GM12801 (cell line): Measurements from ENCODE around the gene CCNY.

ENCODE experiments used
- TF ChIP-seq, protein P1 (sequence below): IDR thresholded peaks from one replicate; pipeline ENCODE4 v1.5.1; 2011; ENCODE audit warnings: control low read depth; ENCODE audit not compliant: insufficient read length; ENCODE audit errors: extremely low read depth

CCNY gene

DNA sequence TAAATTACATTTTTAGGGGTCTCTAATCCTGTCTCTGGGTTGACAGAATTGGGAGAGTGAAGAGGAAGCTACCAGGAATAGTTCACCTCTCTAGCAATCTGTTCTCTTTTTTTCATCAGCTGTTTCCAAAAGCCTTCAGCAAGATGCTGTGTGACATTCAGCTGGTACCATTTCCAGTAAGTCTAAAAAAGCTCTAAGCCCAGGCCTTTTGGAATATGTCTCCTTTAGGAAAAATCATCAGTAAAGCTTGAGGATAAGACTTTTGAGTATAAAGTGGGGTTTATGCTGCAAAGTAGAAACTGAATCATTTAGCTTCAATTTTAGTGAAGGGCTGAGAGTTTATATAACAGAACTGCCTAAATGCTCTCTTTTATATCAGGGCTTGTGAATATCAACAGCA lies 81.5 kb downstream of the CCNY start:
- TF ChIP-seq, protein P1, sequence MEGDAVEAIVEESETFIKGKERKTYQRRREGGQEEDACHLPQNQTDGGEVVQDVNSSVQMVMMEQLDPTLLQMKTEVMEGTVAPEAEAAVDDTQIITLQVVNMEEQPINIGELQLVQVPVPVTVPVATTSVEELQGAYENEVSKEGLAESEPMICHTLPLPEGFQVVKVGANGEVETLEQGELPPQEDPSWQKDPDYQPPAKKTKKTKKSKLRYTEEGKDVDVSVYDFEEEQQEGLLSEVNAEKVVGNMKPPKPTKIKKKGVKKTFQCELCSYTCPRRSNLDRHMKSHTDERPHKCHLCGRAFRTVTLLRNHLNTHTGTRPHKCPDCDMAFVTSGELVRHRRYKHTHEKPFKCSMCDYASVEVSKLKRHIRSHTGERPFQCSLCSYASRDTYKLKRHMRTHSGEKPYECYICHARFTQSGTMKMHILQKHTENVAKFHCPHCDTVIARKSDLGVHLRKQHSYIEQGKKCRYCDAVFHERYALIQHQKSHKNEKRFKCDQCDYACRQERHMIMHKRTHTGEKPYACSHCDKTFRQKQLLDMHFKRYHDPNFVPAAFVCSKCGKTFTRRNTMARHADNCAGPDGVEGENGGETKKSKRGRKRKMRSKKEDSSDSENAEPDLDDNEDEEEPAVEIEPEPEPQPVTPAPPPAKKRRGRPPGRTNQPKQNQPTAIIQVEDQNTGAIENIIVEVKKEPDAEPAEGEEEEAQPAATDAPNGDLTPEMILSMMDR = no peak

DNA sequence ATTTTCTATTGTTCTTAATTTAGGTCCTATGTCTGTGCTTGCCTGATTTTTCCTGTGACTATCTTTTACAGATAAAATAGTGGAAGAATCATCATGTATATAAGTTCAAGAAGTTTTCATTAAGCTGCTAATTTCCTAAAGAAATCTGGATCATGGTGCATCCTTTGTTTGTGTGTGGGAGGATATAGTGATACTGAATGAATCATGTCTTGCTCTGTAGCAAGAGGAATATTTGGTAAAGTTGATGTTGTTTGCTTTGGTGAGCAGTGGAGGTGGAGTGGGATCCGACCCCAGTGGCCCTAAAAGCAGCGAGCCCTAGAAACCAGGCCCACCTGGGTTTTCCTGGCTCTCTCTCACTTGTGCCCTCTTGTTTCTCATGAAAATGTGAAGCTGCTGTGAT lies 83.7 kb downstream of the CCNY start:
- TF ChIP-seq, protein P1 = no peak

DNA sequence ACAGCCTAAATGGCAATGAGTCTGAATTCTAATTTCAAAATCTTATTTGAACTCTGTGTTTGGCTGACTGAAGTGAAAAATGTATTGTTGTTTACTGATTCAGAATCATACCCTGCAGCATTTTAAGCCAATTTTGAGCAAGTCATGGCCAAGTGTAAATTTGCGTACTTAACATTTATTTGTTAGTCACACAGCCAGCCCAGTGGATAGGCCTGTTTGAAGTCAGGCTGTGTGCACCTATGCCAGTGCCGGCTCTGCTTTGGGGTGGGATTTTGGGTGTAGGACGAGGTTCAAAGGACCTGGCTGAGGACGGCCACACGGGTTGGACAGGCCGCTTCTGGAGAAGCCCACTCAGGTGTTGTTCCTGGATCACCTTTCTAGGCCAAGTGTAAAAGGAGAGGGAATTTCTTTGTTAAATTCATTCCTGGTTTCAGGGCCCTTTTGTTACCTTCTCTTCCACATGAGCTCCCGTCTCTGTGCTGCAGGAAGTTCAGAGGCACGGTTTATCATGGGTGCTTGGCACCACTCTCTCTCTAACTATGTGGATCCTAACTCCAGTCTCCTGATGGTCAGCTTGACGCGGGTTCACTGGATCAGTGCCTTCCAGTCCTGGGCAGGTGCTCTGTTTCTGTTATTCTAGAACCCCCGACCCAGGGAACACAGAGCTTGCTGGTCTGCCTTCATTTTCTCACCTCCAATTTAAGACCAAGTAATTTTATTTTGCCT lies 84.7 kb downstream of the CCNY start:
- TF ChIP-seq, protein P1 = no peak

DNA sequence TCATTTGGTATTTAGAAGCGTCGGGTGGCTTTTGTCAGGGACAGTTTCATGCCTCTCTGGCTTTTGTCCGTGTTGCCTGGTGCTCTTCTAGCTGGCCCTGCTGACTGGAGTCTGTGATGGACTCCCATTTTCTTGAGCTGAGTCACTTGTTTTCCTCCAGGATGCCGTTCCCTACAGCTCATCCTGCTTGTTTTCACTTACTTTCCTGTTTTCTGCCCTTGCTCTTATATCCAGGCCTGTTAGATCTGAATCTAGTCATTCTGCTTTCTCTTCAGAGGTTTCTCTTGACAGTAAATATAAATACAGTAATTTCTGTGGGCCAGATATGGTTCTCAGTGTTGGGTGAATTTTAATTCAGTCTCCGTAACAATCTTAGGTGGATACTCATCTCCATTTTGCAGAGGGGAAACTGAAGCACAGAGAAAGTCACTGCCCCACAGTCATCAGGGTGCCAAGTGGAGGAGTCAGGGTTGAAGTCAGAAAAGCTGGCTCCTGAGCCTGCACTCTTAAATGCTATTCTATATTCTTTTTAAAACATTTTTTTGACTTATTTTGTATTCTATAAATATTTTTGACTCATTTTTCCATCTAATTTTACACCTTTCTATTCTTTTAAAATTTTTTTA lies 85.4 kb downstream of the CCNY start:
- TF ChIP-seq, protein P1 = no peak

DNA sequence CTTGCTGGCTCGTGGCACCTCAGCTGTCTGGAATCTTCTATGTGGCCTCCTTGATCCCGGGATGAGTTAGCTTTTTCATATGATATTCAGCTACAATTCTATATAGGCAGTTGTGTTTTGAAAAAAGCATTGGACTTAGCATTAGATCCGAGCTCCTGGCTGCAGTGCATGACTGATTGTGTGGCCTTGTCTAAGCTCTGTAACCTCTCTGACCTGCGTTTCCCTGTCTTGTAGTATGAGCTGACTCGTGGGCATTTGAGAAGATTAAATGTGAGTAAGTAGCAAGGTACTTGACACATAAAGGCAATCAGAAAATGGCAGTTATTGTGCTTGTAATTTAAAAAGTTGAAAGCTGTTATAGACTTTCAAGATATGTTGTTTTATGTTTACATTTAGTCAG lies 85.9 kb downstream of the CCNY start:
- TF ChIP-seq, protein P1 = no peak

DNA sequence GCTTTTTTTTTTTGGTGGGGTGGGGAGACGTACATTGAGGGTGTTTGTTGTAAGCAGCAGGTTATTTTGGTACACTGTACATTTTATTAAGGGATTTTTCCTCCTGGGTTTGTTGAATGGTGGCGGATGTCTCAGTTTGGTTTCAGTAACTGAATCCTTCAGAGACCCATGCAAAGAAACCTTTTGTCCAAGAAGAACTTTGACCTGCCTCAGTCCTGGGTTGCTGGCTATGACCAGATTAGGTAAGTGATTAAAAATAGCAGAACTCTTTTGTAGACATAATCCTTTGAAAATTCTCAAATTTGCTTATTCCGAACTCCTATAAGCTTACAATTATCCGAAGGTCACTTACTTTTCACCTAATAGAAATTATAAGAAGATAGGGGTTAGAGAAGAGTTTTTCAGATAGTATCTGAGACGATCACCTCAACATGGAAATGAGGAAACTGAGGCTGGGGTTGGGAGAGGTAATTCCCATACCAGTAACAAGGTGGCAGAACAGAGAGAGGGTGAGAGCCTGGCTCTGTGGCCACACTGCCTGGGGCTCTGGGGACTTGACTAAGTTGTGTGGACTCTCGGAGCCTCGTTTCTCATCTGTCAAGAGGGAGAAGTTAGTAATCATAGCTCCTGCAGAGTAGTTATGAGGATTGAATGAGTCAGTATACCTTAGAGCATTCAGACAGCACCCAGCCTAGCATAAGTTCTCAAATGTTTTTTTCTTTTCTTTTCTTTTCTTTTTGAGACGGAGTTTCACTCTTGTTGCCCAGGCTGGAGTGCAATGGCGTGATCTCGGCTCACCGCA lies 87.4 kb downstream of the CCNY start:
- TF ChIP-seq, protein P1 = no peak

DNA sequence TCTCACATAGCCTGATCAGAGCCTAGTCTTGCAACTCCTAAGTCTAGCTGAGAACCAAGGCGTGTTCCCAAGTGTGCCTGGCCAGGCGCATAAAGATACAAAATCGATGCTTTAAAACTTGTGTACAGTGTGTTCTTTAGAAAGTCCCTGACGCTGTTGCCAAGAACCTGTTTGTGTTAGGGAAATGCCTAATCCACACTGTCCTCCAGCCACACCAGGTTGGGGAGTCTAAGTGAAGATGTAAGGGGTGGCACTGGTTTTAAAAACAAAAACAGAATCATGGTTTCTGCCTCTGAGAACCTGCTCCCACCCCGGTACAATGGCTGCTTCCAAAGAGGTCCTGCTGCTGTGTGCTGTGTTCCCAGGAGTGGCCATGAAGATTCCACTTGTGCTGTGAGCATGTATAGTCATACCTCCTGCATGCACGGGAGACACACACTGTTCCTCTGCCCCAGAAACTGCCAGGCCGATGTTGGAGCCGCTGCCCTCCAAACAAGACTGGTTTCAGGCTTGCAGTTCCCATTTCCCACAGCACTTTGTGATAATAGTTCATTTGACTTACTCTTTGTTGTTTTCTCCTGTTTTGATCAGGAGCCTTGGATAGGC lies 88.5 kb downstream of the CCNY start:
- TF ChIP-seq, protein P1 = no peak
